ENCODE results near the gene ASXL1. TPM values are rescaled to one million over a fixed set of nuclear protein-coding genes. Genes with fewer than 3 reads are reported as not detected.
"Not testable (repeated sequence)": the region's sequence is repeated elsewhere in the genome, so short reads cannot be mapped to it uniquely, and the experiment has no call there.

The ASXL1 gene
- total and polyA plus RNA-seq, 4 donors = 24.2 to 96.4 (median 44.4) TPM

DNA sequence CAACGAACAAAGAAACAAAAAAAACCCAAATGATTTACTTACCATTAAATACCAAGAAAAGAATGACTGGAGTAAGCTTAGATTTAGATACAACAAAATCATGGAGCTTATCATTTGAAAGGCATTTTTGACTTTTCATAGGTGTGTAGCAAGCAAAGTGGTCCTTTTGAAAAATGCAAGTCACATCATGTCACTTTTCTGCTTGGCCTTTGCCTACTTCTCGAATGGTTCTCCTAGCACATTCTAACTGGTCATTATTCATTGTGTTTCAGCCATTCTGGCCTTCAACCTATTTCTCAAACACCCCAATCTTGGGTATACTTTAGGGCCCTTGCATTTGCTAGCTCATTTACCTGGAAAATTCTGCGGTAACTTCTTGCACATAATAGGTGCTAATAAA, 22.6 kb downstream of the ASXL1 start:
- Histone ChIP-seq H3K36me3 (ENCODE audit: control insufficient read depth in 4 of 4, insufficient read depth in 4 of 4, low read length in 4 of 4) (peaks cover 0 to 10% (median 4%) of the 10 kb centered on the region in 4 donors), H3K27me3 (ENCODE audit: control insufficient read depth in 3 of 3, insufficient read depth in 3 of 3, low read length in 2 of 3) (no peaks in the 10 kb centered on the region), H3K4me3 (no peak overlapping the region), H3K4me1 (ENCODE audit: control insufficient read depth in 5 of 5, insufficient read depth in 5 of 5, low read length in 5 of 5) (peaks cover 3 to 11% (median 4%) of the 10 kb centered on the region in 5 donors), H3K9ac (ENCODE audit: insufficient read depth in 1 of 2, low read length in 2 of 2) (no peak overlapping the region), H3K27ac (ENCODE audit: low read depth in 1 of 2, low read length in 1 of 2) (no peak overlapping the region), H3K9me3 (ENCODE audit: control insufficient read depth in 4 of 4, insufficient read depth in 3 of 4, low read length in 3 of 4) (no peaks in the 10 kb centered on the region)
- ATAC-seq (ENCODE audit: insufficient read depth, low FRiP score) = no peak
- DNase-seq = no peak
- TF ChIP-seq, protein P1, sequence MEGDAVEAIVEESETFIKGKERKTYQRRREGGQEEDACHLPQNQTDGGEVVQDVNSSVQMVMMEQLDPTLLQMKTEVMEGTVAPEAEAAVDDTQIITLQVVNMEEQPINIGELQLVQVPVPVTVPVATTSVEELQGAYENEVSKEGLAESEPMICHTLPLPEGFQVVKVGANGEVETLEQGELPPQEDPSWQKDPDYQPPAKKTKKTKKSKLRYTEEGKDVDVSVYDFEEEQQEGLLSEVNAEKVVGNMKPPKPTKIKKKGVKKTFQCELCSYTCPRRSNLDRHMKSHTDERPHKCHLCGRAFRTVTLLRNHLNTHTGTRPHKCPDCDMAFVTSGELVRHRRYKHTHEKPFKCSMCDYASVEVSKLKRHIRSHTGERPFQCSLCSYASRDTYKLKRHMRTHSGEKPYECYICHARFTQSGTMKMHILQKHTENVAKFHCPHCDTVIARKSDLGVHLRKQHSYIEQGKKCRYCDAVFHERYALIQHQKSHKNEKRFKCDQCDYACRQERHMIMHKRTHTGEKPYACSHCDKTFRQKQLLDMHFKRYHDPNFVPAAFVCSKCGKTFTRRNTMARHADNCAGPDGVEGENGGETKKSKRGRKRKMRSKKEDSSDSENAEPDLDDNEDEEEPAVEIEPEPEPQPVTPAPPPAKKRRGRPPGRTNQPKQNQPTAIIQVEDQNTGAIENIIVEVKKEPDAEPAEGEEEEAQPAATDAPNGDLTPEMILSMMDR (IDR thresholded peaks at IDR 0.05; ENCODE audit: control extremely low read depth, extremely low read depth) = no peak
- WGBS, 2 donors = 92 to 96% methylated on average over 3 of the region's 3 CpGs

DNA sequence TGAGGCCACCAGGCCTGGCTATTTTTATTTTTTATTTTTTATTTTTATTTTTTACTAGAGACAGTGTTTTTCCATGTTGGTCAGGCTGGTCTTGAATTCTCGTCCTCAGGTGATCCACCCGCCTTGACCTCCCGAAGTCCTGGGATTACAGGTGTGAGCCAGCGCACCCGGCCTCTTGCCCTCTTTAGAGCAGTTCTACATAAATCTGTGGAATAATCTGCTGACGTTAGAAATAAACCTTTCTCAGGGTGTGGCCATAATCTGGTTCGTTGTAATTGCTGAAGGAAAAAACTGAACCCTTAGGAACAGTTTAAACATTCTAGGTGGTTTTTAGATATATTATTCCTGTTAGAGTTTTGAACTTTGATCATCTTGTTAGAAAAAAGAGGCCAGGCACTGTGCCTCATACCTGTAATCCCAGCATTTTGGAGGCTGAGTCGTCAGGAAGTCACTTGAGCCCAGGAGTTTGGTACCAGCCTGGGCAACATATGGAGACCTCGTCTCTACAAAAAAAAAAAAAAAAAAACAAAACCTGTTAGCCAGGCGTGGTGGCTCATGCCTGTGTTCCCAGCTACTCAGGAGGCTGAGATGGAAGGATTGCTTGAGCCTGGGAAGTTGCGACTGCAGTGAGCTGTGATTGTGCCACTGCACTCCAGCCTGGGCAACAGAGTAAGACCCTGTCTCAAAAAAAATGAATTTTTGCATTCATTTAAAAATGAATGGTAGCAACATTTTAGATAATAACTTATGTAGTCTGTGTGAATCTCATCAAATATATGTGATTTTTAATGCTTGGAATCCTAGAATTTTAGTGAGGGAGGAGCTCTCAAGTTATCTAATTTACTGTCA, 24.2 kb downstream of the ASXL1 start:
- ATAC-seq (ENCODE audit: insufficient read depth, low FRiP score) = no peak
- Histone ChIP-seq H3K9me3 (ENCODE audit: control insufficient read depth in 4 of 4, insufficient read depth in 3 of 4, low read length in 3 of 4) (no peaks in the 10 kb centered on the region), H3K4me3 (no peak overlapping the region), H3K27me3 (ENCODE audit: control insufficient read depth in 3 of 3, insufficient read depth in 3 of 3, low read length in 2 of 3) (no peaks in the 10 kb centered on the region), H3K36me3 (ENCODE audit: control insufficient read depth in 4 of 4, insufficient read depth in 4 of 4, low read length in 4 of 4) (peaks cover 0 to 6% (median 2%) of the 10 kb centered on the region in 4 donors), H3K27ac (ENCODE audit: low read depth in 1 of 2, low read length in 1 of 2) (no peak overlapping the region), H3K9ac (ENCODE audit: insufficient read depth in 1 of 2, low read length in 2 of 2) (no peak overlapping the region), H3K4me1 (ENCODE audit: control insufficient read depth in 5 of 5, insufficient read depth in 5 of 5, low read length in 5 of 5) (peaks cover 4 to 17% (median 10%) of the 10 kb centered on the region in 5 donors)
- WGBS, 2 donors = 86 to 90% methylated on average over 11 of the region's 11 CpGs
- DNase-seq = no peak
- TF ChIP-seq, protein P1 (IDR thresholded peaks at IDR 0.05; ENCODE audit: control extremely low read depth, extremely low read depth) = no peak

DNA sequence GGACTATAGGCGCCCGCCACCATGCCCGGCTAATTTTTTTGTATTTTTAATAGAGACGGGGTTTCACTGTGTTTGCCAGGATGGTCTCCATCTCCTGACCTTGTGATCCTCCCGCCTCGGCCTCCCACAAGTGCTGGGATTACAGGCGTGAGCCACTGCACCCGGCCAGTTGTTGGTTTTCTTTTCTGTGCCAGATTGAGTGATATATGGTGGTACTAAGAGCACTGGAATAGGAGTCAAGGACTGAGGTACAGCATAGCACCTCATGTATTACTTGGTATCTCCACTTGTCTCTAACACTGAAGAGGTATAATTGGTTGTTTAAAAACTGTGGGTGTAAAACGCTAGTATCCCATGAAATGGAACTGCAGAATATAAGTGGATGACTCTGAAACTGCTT, 25.3 kb downstream of the ASXL1 start:
- H3K4me3 ChIP-seq; H3K27ac ChIP-seq (ENCODE audit: low read depth in 1 of 2, low read length in 1 of 2); ATAC-seq (ENCODE audit: insufficient read depth, low FRiP score); H3K27me3 ChIP-seq (ENCODE audit: control insufficient read depth in 3 of 3, insufficient read depth in 3 of 3, low read length in 2 of 3); H3K36me3 ChIP-seq (ENCODE audit: control insufficient read depth in 4 of 4, insufficient read depth in 4 of 4, low read length in 4 of 4); DNase-seq; H3K9me3 ChIP-seq (ENCODE audit: control insufficient read depth in 4 of 4, insufficient read depth in 3 of 4, low read length in 3 of 4); H3K9ac ChIP-seq (ENCODE audit: insufficient read depth in 1 of 2, low read length in 2 of 2): not testable (repeated sequence)
- WGBS, 2 donors = 95 to 97% methylated on average over 9 of the region's 9 CpGs
- peaks cover 0 to 17% (median 10%) of the 10 kb centered on the region in 5 donors for H3K4me1 ChIP-seq (ENCODE audit: control insufficient read depth in 5 of 5, insufficient read depth in 5 of 5, low read length in 5 of 5)

DNA sequence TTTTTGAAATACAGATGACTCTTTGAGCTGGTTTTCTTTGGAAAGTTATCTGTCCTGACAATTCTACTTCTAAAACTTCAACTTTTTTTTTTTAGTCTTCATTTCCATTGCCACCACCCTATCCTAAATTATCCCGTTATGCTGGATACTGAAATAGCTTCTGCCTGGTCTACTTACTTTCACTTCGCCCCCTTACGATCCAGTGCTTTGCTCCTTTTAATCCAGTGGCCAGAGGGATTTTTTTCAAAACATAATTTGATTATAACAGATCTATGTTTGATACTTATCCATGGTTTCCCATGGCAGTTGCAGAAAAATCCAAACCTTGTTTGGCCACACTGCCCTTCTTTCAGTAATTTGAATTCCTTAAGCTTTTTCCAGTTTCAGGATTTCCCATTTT, 27.4 kb downstream of the ASXL1 start:
- DNase-seq (no peak), ATAC-seq (ENCODE audit: insufficient read depth, low FRiP score) (no peak)
- H3K4me1 ChIP-seq (ENCODE audit: control insufficient read depth in 5 of 5, insufficient read depth in 5 of 5, low read length in 5 of 5) = peaks cover 0 to 17% (median 10%) of the 10 kb centered on the region in 5 donors
- no peaks in the 10 kb centered on the region for H3K9me3 ChIP-seq (ENCODE audit: control insufficient read depth in 4 of 4, insufficient read depth in 3 of 4, low read length in 3 of 4)
- H3K27ac ChIP-seq (ENCODE audit: low read depth in 1 of 2, low read length in 1 of 2) = no peak overlapping the region
- TF ChIP-seq, protein P1 (IDR thresholded peaks at IDR 0.05; ENCODE audit: control extremely low read depth, extremely low read depth) = no peak
- no peaks in the 10 kb centered on the region for H3K27me3 ChIP-seq (ENCODE audit: control insufficient read depth in 3 of 3, insufficient read depth in 3 of 3, low read length in 2 of 3)
- H3K9ac ChIP-seq (ENCODE audit: insufficient read depth in 1 of 2, low read length in 2 of 2) = peak overlapping the region in 1 of 2 donors; percentile 32
- 60 to 85% methylated on average over 3 of the region's 3 CpGs for WGBS, 2 donors
- no peak overlapping the region for H3K4me3 ChIP-seq
- peaks cover 0 to 7% (median 1%) of the 10 kb centered on the region in 4 donors for H3K36me3 ChIP-seq (ENCODE audit: control insufficient read depth in 4 of 4, insufficient read depth in 4 of 4, low read length in 4 of 4)

All from lung (tissue), 12 donors.